ENCODE measurements around the gene PHC1.

DNA sequence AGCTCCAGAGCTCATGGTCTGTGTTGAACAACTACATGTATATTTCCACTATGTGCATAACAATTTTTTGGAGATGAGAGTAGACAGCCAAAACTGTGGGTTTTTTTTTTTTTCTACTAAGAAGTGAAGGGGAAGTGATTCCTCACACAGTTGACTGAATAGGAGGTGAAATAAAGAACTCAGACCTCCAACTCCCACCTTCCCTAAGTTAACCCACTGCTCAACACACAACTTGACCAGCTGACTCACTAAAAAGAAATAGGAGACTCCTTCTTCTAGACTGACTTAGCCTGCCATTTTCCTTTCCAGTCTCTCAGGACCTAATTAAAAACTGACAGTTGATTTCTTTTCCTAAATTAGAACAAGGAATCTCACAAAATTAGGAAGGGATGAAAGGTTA lies 33.4 kb downstream of the PHC1 start:
- TF ChIP-seq, protein P1, sequence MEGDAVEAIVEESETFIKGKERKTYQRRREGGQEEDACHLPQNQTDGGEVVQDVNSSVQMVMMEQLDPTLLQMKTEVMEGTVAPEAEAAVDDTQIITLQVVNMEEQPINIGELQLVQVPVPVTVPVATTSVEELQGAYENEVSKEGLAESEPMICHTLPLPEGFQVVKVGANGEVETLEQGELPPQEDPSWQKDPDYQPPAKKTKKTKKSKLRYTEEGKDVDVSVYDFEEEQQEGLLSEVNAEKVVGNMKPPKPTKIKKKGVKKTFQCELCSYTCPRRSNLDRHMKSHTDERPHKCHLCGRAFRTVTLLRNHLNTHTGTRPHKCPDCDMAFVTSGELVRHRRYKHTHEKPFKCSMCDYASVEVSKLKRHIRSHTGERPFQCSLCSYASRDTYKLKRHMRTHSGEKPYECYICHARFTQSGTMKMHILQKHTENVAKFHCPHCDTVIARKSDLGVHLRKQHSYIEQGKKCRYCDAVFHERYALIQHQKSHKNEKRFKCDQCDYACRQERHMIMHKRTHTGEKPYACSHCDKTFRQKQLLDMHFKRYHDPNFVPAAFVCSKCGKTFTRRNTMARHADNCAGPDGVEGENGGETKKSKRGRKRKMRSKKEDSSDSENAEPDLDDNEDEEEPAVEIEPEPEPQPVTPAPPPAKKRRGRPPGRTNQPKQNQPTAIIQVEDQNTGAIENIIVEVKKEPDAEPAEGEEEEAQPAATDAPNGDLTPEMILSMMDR (IDR thresholded peaks at IDR 0.05), result no peak
- TF ChIP-seq EP300 (IDR thresholded peaks at IDR 0.05), result no peak
- no peak for TF ChIP-seq POLR2A (IDR thresholded peaks at IDR 0.05)
